ENCODE results near the gene PLCG1. TPM values are rescaled to one million over a fixed set of nuclear protein-coding genes. Genes with fewer than 3 reads are reported as not detected.

Gene PLCG1
- total and polyA plus RNA-seq, 2 donors (not counting 3 experiments of a cell fraction or from before 2014, with no cell fraction given), result 164 to 224 TPM

DNA sequence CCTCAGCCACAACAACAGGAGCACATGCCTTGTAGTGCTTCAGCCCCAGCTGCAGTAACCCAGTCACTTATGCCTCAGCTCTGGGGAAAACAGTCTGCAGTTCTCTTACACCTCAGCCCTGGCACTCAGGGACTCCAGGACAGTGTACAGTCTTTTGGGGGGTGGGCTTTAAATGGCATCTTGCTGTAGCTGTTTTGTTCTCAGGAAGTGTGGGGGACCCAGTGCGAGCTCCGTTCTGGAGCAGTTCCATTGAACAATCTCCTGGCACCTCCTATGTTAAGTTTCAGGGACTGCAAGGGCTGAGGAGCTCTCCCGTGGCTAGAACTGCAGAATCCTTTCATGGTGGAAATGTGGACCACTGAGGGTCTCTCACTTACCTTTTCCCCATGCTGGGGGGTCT, 55.2 kb downstream of the PLCG1 start:
- POLR2A ChIA-PET, result no interaction called here
- Histone ChIP-seq H2AFZ (ENCODE audit: low read depth, low read length) (no peak overlapping the region), H3K36me3 (ENCODE audit: control insufficient read depth in 2 of 2, extremely low read depth in 1 of 2, insufficient read depth in 2 of 2, low read length in 2 of 2) (no peaks in the 10 kb centered on the region), H3K9me3 (replicated peaks; ENCODE audit: control insufficient read depth, insufficient read depth, low read length) (no peaks in the 10 kb centered on the region), H4K20me1 (replicated peaks; ENCODE audit: control insufficient read depth, extremely low read depth, insufficient read depth, low read length) (no peaks in the 10 kb centered on the region), H3K4me1 (ENCODE audit: control insufficient read depth, extremely low read depth, insufficient read depth, low read length) (no peaks in the 10 kb centered on the region), H3K4me3 (replicated peaks in 1 of 3; ENCODE audit: insufficient read depth in 1 of 3, low read depth in 1 of 3, low read length in 3 of 3) (no peak overlapping the region), H3K9ac (replicated peaks; ENCODE audit: extremely low read depth, insufficient read depth, low read length) (no peak overlapping the region), H3K79me2 (ENCODE audit: control insufficient read depth, insufficient read depth, low read length) (no peaks in the 10 kb centered on the region), H3K9me1 (replicated peaks; ENCODE audit: control insufficient read depth, extremely low read depth, insufficient read depth, low read length) (no peaks in the 10 kb centered on the region), H3K4me2 (ENCODE audit: insufficient read depth, low read length) (no peak overlapping the region), H3K27me3 (ENCODE audit: control insufficient read depth in 2 of 2, insufficient read depth in 2 of 2, low read length in 2 of 2) (no peaks in the 10 kb centered on the region), H3K27ac (ENCODE audit: insufficient read depth, low read depth, low read length) (no peak overlapping the region)
- TF ChIP-seq GATA2 (IDR thresholded peaks at IDR 0.05; ENCODE audit: insufficient read depth, insufficient read length, low read depth, low read length) (no peak), FOS (IDR thresholded peaks at IDR 0.05; ENCODE audit: borderline replicate concordance, insufficient read depth, low read length) (no peak), JUN (IDR thresholded peaks at IDR 0.05; ENCODE audit: borderline replicate concordance, insufficient read depth, insufficient read length, low read depth) (no peak), EZH2 (IDR thresholded peaks at IDR 0.05; ENCODE audit: borderline replicate concordance, low read depth, low read length, severe bottlenecking) (no peak), POLR2A (IDR thresholded peaks at IDR 0.05; ENCODE audit: low read depth, low read length) (no peak), MYC (IDR thresholded peaks at IDR 0.05; ENCODE audit: low read depth, low read length) (no peak)
- TF ChIP-seq, protein P1, sequence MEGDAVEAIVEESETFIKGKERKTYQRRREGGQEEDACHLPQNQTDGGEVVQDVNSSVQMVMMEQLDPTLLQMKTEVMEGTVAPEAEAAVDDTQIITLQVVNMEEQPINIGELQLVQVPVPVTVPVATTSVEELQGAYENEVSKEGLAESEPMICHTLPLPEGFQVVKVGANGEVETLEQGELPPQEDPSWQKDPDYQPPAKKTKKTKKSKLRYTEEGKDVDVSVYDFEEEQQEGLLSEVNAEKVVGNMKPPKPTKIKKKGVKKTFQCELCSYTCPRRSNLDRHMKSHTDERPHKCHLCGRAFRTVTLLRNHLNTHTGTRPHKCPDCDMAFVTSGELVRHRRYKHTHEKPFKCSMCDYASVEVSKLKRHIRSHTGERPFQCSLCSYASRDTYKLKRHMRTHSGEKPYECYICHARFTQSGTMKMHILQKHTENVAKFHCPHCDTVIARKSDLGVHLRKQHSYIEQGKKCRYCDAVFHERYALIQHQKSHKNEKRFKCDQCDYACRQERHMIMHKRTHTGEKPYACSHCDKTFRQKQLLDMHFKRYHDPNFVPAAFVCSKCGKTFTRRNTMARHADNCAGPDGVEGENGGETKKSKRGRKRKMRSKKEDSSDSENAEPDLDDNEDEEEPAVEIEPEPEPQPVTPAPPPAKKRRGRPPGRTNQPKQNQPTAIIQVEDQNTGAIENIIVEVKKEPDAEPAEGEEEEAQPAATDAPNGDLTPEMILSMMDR (IDR thresholded peaks at IDR 0.05; ENCODE audit: extremely low read depth in 1 of 2, insufficient read depth in 1 of 2, low read depth in 1 of 2, low read length in 2 of 2), result no peak
- TF ChIP-seq, protein P2, sequence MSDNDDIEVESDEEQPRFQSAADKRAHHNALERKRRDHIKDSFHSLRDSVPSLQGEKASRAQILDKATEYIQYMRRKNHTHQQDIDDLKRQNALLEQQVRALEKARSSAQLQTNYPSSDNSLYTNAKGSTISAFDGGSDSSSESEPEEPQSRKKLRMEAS (IDR thresholded peaks at IDR 0.05; ENCODE audit: insufficient read depth, insufficient read length), result no peak
- FAIRE-seq (no peak), DNase-seq (ENCODE audit: low read depth, low spot score) (no peak)
- BruUV-seq (replicated peaks), result no TSS peak
- CTCF ChIA-PET, result interaction anchor here (1.5 kb wide), 1 partner anchor 9 kb away, joined by 4 read pairs; no protein-coding TSS in a partner anchor
- dilution Hi-C loops (cut with MboI; ENCODE audit: extremely low pct_ligation_motif_present, low sequenced_read_pairs) (no loop called here), intact Hi-C loops (cut with micrococcal nuclease) (no loop called here)

Data from endothelial cell of umbilical vein (primary cell).